GM21529 (cell line): ENCODE measurements around the gene LTV1.
A peak's percentile ranks its signal among the peaks of the same experiment; 100 is the strongest.
"Not testable (repeated sequence)": the region's sequence is repeated elsewhere in the genome, so short reads cannot be mapped to it uniquely, and the experiment has no call there.

Experiments used
- ATAC-seq: cut with Tn5 transposase; IDR thresholded peaks from one replicate; pipeline ENCODE4 v1.9.1; 2021; ENCODE audit not compliant: unreplicated experiment

The LTV1 gene

GRCh38 chr6:143842902-143843676 is at the start of gene LTV1:
Gene LTV1 (plus strand): TSS chr6:143843338. CDS start chr6:143843478, 140 bp downstream.
- ATAC-seq = peak; percentile 100

DNA sequence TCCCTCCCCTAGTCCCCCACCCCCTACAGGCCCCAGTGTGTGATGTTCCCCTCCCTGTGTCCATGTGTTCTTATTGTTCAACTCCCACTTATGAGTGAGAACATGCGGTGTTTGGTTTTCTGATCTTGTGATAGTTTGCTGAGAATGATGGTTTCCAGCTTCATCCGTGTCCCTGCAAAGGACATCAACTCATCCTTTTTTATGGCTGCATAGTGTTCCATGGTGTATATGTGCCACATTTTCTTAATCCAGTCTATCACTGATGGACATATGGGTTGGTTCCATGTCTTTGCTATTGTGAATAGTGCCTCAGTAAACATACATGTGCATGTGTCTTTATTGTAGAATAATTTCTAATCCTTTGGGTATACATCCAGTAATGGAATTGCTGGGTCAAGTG is 46.6 kb upstream of the LTV1 start:
- not testable (repeated sequence) for ATAC-seq

- ATAC-seq = not testable (repeated sequence)
These were observed 44.7 kb upstream of the LTV1 start for GRCh38 chr6:143798487-143798886.

DNA sequence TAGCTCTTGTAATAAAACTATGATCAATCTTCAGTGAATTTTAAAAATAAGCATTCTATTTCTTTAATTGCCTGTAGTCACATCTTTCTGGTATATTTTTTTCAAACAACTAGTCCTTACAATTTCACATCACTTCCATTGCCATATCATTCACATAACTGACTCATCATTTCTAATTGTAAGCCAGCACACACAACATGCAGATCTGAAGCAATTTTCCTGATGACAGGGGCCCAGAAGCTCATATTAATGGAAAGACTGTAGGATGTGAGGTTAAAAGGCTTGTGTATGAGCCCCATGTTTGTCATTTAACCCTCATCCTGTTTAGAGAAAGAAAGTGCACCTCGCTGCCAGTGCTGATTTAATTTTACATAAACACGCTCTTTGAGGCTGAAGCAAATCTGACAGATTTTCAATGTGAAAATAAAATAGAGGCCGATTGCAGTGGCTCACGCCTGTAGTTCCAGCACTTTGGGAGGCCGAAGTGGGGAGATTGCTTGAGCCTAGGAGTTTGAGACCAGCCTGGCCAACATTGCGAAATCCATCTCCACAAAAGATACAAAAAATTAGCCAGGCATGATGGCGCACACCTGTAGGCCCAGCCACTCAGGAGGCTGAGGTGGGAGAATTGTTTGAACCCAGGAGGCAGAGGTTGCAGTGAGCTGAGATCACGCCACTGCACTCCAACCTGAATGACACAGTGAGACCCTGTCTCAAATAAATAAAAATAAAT is 40.1 kb upstream of the LTV1 start:
- ATAC-seq = no peak

- no peak for ATAC-seq
These were observed 39.2 kb upstream of the LTV1 start for GRCh38 chr6:143803769-143804568.

DNA sequence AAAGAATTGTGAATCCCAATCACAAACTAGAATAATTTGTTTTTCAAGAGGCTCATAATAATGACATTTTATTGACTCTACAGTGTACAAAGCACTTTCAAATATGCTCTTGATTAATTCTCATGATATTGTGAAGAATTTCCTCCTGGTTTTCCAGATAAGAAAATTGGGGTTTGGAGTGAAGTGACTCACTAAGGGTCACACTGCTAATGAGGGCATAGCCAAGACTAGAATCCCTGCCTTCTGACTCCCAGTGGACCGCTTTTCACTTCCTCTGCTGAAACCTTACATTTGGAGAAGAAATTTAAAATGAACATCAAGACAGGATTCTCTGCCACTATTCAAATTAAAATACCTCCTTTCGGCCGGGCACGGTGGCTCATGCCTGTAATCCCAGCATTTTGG is 38.3 kb upstream of the LTV1 start:
- ATAC-seq = no peak

GRCh38 chr6:143806282-143807102 is 36.6 kb upstream of the LTV1 start:
- no peak for ATAC-seq

DNA sequence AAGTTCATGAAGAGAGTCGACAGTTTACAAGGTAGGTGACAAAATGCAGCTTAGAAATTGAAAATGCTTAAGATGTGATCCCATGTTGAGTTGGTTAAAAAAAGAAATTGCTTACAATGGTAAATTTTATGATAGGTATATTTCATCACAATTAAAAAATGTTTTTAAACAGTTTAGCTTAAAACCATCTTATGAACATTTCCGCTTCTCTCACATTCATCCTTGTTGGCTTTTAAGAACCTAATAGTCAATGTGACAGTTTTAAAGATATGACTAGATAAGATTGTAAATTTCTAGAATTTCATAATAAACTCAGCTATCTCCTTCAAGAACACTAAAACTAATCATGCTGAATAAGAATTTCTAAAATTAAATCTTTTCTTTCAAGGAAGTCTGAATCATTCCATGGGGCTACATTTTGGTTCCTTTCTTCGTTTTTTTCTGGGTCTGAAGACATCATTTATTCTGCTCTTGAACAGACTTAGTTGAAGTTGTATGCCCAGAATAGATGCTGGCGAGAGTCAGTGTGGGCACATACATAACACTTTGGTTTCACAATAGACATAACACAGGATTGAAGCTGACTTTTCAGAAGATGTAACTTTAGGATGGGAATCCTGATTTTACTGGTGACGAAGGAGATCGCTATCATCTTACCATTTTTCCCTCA is 35.9 kb upstream of the LTV1 start:
- ATAC-seq = no peak

DNA sequence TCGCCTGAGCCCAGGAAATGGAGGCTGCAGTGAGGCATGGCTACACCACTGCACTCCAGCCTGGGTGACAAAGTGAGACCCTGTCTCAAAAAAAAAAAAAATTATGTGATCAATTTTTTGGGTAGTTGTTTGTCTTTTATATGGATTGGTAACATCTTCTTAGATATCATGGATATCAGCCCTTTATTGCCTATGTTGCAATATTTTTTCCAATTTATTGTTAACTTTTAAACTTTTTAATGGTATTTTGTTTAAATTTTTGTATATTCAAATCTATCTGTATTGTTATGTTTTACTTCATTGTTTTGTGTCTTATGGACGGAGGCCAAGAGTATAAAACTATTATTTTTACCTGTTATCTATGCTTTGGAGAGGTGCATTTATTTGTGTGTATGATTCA is 32.4 kb upstream of the LTV1 start:
- ATAC-seq = no peak

DNA sequence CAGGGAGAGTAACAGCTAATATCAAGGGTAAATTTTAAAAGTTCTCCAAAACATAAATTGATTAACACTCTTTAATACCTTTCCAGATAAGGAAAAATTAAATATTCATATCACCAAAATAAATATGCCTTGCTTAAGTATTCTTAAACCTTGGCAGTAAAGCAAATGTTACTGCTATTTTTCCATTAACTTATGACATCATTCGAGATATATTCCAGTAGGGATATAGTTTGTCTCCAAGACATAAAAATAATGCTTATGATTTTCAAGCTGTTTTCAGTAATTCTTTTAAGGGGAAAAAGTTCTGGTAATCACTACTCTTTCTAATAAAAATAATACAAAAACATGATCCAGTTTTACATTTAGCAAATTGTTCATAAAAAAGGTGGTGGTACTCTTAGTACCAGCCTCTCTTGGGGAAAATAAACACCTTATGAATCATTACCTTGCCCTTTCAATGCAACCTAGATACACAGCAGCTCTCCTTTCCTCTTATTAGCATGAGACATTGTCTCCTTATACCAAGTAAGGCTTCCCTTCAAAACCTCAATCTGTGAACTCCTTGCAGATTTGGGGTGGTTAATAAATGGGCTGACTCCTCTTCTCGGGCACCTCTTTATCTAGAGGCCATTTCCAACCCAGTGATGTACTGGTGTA is 31.5 kb upstream of the LTV1 start:
- no peak for ATAC-seq

GRCh38 chr6:143817621-143818020 is 25.5 kb upstream of the LTV1 start:
- ATAC-seq = no peak

- no peak for ATAC-seq
These were observed 21.8 kb upstream of the LTV1 start for GRCh38 chr6:143821359-143821758.

DNA sequence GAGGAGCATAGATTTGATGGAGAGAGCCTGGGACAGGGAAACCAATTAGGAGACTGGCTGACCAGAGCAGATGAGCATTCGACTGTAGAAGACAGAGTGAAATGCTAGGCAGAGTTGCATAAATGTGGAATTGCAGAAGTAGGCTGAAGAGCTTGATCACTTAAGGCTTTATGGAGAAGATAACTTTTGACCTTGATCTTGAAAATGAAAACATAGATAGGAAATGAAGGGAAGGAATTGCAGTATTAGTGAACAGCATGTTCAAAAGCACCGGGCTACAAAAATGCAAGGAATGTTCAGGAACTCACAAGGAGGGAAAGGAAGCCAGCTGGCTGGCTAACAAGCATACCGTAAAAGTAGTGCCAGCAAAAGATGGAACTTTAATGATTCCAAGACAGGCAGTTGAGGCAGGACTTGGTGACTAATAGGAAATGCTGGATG is 20.5 kb upstream of the LTV1 start:
- no peak for ATAC-seq

- no peak for ATAC-seq
These were observed 19.6 kb upstream of the LTV1 start for GRCh38 chr6:143823548-143823947.

DNA sequence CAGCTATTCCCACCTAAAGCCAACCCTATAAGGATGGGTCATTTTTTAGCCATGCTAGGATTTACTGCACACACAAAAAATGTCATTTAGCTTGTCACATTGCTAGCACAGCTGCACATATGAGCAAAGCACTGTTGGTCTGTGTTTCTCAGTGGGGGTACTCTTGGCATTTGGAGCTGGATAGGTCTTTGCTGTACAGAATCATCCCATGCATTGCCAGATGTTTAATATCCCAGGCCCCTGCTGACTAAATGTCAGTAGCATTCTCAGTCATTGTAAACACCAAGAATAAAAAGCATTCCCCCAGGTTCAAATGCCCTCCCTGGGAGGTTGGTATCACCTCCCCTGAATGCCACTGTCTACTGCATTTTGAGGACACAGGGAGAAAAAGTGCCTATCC is 14.6 kb upstream of the LTV1 start:
- no peak for ATAC-seq

DNA sequence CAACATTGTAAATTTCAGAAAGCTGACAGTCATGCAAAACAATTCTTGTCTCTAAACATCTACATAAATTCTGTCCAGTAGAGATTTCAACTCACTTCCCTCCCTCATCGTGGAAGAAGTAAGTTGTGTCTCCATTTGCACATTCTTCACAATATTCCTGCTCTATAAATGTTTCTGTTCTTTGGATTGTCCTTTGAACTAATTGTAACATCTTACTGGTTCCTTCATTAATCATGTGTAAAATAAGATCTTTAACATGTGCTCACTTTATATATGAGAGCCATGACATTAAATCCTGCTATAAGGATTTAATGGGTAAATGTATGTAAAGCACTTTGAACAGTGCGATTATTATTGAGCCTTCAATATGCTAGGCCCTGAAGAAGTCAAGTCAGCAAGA is 7.0 kb upstream of the LTV1 start:
- no peak for ATAC-seq

DNA sequence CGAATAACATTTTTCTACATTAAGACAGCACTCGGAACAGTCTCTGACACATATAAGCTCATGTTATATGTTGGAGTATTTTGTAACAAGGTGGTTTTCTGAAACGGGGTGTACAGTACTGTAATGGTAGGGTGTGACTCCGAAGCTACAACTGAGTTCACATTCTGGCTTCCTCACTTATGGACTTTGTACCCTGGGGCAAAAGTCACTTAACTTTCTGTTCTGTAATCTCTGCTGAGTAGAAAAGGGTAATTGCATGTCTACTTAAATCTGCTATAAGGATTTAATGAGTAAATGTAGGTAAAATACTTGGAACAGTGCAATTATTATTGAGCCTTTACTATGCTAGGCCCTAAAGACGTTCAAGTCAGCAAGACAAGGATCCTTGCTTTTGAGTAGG is 4.7 kb upstream of the LTV1 start:
- ATAC-seq = no peak

GRCh38 chr6:143839196-143839595 is 3.9 kb upstream of the LTV1 start:
- ATAC-seq = no peak

GRCh38 chr6:143840595-143841265 is 2.4 kb upstream of the LTV1 start:
- no peak for ATAC-seq
